Transverse colon (tissue), 4 donors: ENCODE data around the gene CTBP2. TPM values are rescaled to one million over a fixed set of nuclear protein-coding genes. Genes with fewer than 3 reads are reported as not detected.

Experiments used
- DNase-seq: peaks from one replicate; pipeline ENCODE4 v3.0.0-alpha.2; 2019
- H3K27ac ChIP-seq, 4 donors: fragments of 200-600 bp; sonication (generic); 2 replicates each; pipeline ENCODE4 v1.5.1; 2016 to 2018; ENCODE audit warnings: inconsistent platforms in 4 of 4
- H3K27me3 ChIP-seq: fragments of 200-600 bp; sonication (generic); 2 replicates; pipeline ENCODE4 v1.5.1; 2017; ENCODE audit warnings: inconsistent platforms
- H3K36me3 ChIP-seq, 4 donors: fragments of 200-600 bp; sonication (generic); 2 replicates each; pipeline ENCODE4 v1.5.1; 2017 to 2019; ENCODE audit warnings: inconsistent platforms in 4 of 4
- H3K4me1 ChIP-seq, 4 donors: fragments of 200-600 bp; sonication (generic); 2 replicates each; pipeline ENCODE4 v1.5.1; 2017 to 2020; ENCODE audit warnings: inconsistent platforms in 4 of 4
- H3K4me3 ChIP-seq, 4 donors: fragments of 200-600 bp; sonication (generic); 1 replicate in 1 of 4; 2 replicates in 3 of 4; pipeline versions ENCODE4 v1.5.1 to v1.6.1; 2017 to 2019; ENCODE audit warnings: inconsistent platforms in 4 of 4
- H3K9me3 ChIP-seq, 2 donors: fragments of 200-600 bp; sonication (generic); 2 replicates each; pipeline ENCODE4 v1.5.1; 2017 to 2019; ENCODE audit warnings: inconsistent platforms in 2 of 2
- CTCF ChIP-seq, 5 experiments: fragments of 200-600 bp in 3 of 5; fragments of 450-650 bp in 2 of 5; sonication (generic) in 3 of 5; IDR thresholded peaks; 1 replicate in 2 of 5; 2 replicates in 3 of 5; pipeline ENCODE4 v1.5.1; 2016 to 2017; ENCODE audit warnings: antibody characterized with exemption in 5 of 5, inconsistent platforms in 3 of 5, mild to moderate bottlenecking in 2 of 5, moderate library complexity in 1 of 5
- EP300 ChIP-seq: sonication (generic); formaldehyde crosslinking; IDR thresholded peaks from one replicate; pipeline ENCODE4 v1.6.1; 2017; ENCODE audit warnings: antibody characterized with exemption, low read depth
- POLR2A ChIP-seq: fragments of 450-650 bp; IDR thresholded peaks from one replicate; pipeline ENCODE4 v1.6.1; 2016; ENCODE audit warnings: antibody characterized with exemption, mild to moderate bottlenecking, moderate library complexity
- POLR2AphosphoS5 ChIP-seq, 3 donors: sonication (generic); formaldehyde crosslinking; IDR thresholded peaks; one replicate each; pipeline ENCODE4 v1.6.1; 2016; ENCODE audit warnings: antibody characterized with exemption in 3 of 3
- WGBS, 2 donors: methylation state at CpG; one replicate each; pipeline ENCODE4 v1.1.5; 2018; ENCODE audit warnings: low coverage in 1 of 2; 5-methylcytosine and 5-hydroxymethylcytosine counted together
- in situ Hi-C, 4 donors: fragments of 200-750 bp; cut with MboI; loops; one replicate each; pipeline versions ENCODE4 v1.15.0 to v1.15.1; 2017; ENCODE audit warnings: low sequenced_read_pairs in 3 of 4, low pct_ligation_motif_present in 1 of 4, low pct_unique_long_range_greater_than_20kb in 1 of 4
- intact Hi-C: fragments of 100-400 bp; cut with DNase I; formaldehyde crosslinking; loops from one replicate; pipeline ENCODE4 v1.15.1; 2023; ENCODE audit warnings: low total_unique reads
- total RNA-seq, 4 donors: library from RNA; depleted of rRNA; stranded (reverse); fragments of >200 nt; gene quantifications; one replicate each; pipeline ENCODE4 v1.1.0, GENCODE V29; 2016

The CTBP2 gene
- total RNA-seq, 4 donors from 2014 or later, result 71.9 to 247 (median 98.4) TPM

GRCh38 chr10:125141150-125141859 is 19.1 kb downstream of the CTBP2 start:
- no peak overlapping the region for H3K27ac ChIP-seq
- no peak for DNase-seq
- TF ChIP-seq POLR2A, result no peak
- no peak for TF ChIP-seq POLR2AphosphoS5 (IDR thresholded peaks at IDR 0.05)
- TF ChIP-seq CTCF (IDR thresholded peaks at IDR 0.05), result no peak
- TF ChIP-seq EP300, result no peak
- H3K36me3 ChIP-seq, result no peaks in the 10 kb centered on the region
- intact Hi-C loops, result loop anchor here (10.0 kb wide), 1 partner anchor 97 kb away; no protein-coding TSS in a partner anchor
- H3K4me1 ChIP-seq, result peaks cover 16 to 57% (median 42%) of the 10 kb centered on the region in 4 donors
- H3K27me3 ChIP-seq, result no peaks in the 10 kb centered on the region
- H3K9me3 ChIP-seq, result no peaks in the 10 kb centered on the region
- no peak overlapping the region for H3K4me3 ChIP-seq
- in situ Hi-C loops, result no loop called here
- 83 to 84% methylated on average over 3 to 16 of the region's 16 CpGs for WGBS, 2 donors

- in situ Hi-C loops, result no loop called here
- TF ChIP-seq CTCF (IDR thresholded peaks at IDR 0.05) (no peak), POLR2A (no peak), EP300 (no peak)
- DNase-seq, result no peak
- H3K27ac ChIP-seq, result no peak overlapping the region
- H3K4me3 ChIP-seq, result no peak overlapping the region
- intact Hi-C loops, result loop anchor here (10.0 kb wide), 1 partner anchor 95 kb away; no protein-coding TSS in a partner anchor
- no peaks in the 10 kb centered on the region for H3K9me3 ChIP-seq
- WGBS, 2 donors, result 88 to 89% methylated on average over 6 to 11 of the region's 11 CpGs
- H3K27me3 ChIP-seq, result no peaks in the 10 kb centered on the region
- peaks cover 6 to 52% (median 37%) of the 10 kb centered on the region in 4 donors for H3K4me1 ChIP-seq
- H3K36me3 ChIP-seq, result no peaks in the 10 kb centered on the region
Observed at GRCh38 chr10:125140151-125140550, 20.2 kb downstream of the CTBP2 start.

- intact Hi-C loops, result no loop called here
- DNase-seq, result peak; percentile 80
- Histone ChIP-seq H3K4me3 (no peak overlapping the region), H3K27ac (peak overlapping the region; percentile 10 to 64 (median 57)), H3K4me1 (peaks cover 0 to 31% (median 26%) of the 10 kb centered on the region in 4 donors), H3K36me3 (no peaks in the 10 kb centered on the region), H3K9me3 (no peaks in the 10 kb centered on the region), H3K27me3 (no peaks in the 10 kb centered on the region)
- WGBS, 2 donors, result 34 to 51% methylated on average over 6 to 25 of the region's 25 CpGs
- in situ Hi-C loops, result no loop called here
- TF ChIP-seq POLR2AphosphoS5 (IDR thresholded peaks at IDR 0.05), result peak in 2 of 3 donors; percentile 17 to 38
- no peak for TF ChIP-seq POLR2A
Observed at GRCh38 chr10:125137601-125138438, 22.5 kb downstream of the CTBP2 start.

GRCh38 chr10:125136087-125136486 is 24.3 kb downstream of the CTBP2 start:
- in situ Hi-C loops, result no loop called here

More at GRCh38 chr10:125136087-125136486, 24.3 kb downstream of the CTBP2 start:
- no peaks in the 10 kb centered on the region for H3K9me3 ChIP-seq
- H3K4me3 ChIP-seq, result no peak overlapping the region
- TF ChIP-seq POLR2AphosphoS5 (IDR thresholded peaks at IDR 0.05) (no peak), POLR2A (no peak), EP300 (no peak), CTCF (IDR thresholded peaks at IDR 0.05) (no peak)
- peaks cover 0 to 27% (median 23%) of the 10 kb centered on the region in 4 donors for H3K4me1 ChIP-seq
- H3K36me3 ChIP-seq, result peaks cover 0 to 9% (median 0%) of the 10 kb centered on the region in 4 donors
- peak overlapping the region in 1 of 4 donors; percentile 7 for H3K27ac ChIP-seq
- 91% methylated on average over 4 of the region's 4 CpGs; no CpG with 5 or more reads in 1 of the 2 donors for WGBS, 2 donors
- no peak for DNase-seq
- intact Hi-C loops, result no loop called here
- H3K27me3 ChIP-seq, result no peaks in the 10 kb centered on the region
